ENCODE measurements around the gene PTPRE.
A peak's percentile ranks its signal among the peaks of the same experiment; 100 is the strongest.

The PTPRE gene

DNA sequence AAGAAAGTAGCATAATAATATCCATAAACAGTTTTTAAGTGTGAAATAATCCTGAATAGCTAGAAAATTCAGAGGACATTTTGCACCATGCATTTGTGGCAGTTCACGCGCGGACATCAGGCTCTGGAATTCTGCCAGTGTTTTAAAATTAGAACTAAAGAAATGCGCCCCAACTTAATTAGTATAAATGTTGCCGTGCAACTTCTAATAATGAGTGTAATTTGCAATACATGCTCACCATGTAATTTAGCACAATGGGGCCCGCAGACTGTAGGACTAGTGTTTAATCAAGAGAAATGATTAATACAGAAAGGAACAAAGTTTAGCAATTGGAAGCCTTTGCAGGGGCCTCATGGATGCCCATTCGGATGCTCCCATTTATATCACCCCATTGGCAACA lies 96.6 kb downstream of the PTPRE start:
- peak; percentile 9 for DNase-seq

DNA sequence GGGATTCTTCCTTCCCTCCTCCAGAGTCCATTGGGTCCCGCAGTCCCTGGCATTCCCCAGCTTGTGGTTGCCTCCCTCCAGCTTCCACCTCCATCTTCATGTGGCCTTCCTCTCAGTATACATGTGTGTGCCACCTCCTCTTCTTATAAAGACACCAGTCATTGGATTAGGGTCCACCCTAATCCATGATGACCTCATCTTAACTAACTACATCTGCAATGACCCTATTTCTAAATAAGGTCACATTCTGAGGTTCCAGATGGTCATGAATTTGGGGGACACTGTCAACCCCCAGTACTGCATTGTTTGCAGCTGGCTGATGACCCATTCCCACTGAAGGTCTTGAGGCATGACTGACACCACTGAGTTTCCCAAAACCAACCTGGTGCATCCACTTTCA lies 99.0 kb downstream of the PTPRE start:
- DNase-seq: peak; percentile 28

DNA sequence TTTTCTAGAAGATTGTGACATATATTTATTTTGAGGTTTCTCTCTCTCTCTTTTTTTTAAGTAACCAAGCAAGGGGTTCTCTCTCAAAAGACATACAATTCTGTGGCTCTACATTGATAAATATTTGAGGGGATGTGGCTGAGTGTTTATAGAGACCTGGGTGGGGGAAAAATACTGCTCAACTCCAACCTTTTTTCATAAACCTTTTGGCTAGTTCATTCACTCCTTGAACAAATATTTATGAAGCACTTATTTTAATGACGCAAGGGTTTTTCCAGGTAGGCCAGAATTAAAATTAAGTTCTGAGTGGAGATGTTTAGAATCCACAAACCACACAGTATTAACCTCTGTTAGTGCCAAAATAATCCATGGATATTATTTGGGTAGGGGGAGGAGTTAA lies 100.2 kb downstream of the PTPRE start:
- no peak for DNase-seq

DNA sequence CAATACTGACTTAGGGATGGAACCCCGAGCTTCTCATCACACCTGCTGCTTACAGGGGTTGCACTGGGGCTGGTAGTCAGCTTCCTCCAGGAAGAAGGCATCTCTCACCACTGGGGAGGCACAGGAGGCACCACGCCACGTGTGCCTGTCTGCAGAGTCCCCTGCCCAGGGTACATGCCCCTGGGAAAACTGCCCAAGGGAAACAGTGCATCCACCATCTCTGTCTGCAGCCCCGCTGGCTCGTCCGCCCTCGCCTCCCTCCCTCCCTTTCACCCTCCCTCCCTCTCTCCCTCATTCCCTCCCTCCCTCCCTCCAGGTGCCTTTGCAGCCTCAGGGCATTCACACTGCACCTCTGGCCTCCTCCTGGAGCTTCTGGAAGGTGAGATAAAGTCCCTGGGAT lies 101.1 kb downstream of the PTPRE start:
- DNase-seq: peak; percentile 9

DNA sequence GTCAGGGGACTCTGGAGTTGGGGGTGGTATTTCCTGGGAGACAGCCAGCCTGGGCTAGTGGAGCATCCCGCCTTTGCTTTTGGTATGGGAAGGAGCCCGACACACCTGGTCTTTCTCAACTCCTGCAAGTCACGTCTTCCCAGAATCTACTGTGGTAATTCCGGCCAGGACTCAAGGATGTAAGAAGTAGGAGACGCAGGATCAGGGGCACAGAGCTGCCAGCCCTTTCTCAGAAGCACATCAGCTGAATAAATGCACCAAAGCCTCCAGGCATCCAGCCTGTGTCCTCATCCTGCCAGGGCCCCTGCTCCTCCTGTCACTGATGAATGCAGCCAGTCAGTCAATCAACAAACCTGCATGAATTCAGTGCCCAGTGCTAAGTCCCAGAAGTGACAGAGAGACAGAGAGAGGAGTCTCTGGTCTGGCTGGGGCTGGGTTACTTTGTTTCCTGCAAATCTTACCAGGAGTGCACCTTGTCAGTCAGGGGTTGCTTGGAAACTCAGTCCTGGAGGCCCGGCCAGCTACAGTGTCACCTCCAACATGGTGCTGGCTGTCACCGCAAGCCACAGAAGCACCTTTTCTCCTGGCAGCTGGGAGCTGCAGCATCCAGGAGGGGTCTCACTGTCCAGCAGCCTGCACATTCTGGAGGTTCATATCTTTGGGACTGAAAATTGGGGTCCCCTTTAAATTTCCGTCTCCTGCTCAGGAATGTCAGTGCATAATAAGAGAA lies 101.8 kb downstream of the PTPRE start:
- peak; percentile 13 for DNase-seq

DNA sequence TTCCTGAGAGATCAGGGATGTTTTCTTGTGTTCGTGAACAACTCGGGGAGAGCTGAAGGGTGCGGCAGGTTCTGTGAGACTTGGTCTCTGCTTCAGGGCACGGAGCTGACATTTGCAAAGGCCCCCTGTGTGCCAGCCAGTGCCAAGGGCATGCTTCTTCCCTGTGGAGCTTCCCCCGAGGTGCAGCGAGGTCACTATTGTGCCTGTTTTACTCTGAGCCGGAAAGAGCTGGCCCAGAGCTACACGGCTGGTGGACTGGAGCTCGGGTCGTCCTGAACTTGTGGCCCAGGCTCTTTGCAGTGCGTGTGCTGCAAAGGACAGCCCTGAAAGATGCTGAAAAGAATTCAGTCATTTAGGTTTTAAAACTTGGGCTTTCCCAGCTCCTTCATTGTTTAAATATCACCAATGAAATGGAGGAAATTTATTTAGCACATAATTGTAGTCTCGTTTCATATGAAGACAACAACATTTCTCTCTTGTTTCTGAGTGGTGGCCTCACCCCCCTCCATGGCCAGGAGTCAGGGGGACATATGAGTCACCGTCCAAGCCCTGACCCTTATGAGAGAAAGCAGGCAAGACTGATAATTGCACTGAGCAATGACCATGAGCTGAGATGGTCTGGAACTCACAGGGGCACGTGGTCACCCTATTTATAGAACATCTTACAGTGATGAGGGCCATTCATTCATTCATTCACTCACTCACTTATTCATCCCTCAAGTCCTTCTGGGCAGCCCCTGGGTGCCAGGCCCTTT lies 102.6 kb downstream of the PTPRE start:
- peak; percentile 13 for DNase-seq

DNA sequence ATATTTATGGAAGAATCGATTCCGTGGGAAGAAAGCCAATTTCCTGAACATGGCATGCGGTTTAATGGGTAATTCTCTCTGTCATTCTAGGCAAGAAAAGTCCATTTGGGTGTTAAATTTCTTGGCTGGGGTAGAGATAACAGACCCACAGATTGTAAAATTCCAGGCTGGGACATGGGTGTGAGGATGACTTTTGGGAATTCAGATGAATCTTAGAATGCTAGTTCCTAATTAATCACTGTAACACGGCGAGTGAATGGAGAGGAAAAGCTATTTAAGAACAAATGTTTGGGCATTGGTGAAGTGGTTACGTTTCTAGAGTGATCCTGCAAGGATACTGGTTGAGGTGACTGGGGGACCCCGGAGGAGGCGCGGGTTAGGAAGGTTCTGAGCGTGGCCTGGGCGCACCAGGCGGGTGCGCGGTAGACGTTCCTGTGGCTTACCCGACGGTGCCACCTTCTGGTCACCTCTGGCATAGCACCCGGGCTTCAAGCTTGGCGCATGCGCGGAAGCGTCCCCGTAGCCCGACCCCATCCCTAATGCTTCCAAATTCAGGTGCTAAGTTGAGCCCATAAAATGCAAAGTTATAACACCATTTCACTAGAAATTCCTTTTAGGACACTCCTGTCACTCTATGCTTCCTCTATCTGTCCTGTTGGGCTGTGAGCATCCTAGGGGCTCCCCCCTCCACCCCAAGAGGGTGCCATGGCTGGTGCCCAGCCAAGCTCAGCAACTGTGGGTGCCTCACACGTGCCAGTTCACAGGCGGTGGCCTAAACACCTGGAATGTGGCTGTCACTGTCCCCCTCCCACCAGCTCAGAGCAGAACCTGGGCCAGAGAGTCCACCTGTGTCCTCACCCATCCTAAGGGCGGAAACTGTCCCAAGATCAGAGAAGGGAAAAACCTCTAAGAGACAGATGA lies 104.4 kb downstream of the PTPRE start:
- DNase-seq: peak; percentile 93

DNA sequence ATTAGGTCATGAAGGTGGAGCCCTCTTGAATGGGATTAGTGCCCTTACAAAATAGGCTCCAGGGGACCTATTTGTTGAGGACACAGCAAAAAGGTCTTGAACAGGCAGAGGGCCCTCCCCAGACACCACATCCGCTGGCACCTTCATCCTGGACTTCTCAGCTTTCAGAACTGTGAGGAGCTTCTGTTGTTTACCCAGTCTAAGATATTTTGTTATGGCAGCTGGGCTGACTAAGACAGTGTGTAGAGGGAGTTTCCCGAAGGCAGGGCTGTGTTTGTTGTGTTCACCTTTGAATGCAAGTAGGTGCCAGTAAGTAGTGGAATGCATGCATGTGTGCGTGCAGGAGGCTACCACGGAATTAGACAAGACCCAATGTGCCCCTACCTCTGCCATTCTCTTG lies 106.7 kb downstream of the PTPRE start:
- DNase-seq: peak; percentile 13

DNA sequence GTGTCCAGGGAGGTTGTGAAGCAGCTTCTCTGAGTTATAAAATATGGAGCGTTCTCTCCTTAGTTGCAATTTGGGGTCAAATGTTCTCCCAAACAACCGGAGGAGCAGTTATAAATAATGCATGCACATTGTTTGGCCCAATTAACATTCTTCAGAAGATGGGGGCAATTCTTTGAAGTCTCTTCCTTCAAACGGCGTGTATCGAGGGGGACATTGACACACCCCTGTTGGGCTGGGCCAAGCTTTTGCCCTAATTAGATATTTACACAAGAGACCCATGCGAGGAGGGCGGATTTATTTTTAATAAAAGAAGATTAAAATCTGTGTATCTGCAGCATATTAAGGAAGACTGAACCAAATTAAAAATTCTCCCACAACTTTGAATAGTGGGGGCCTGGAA lies 107.3 kb downstream of the PTPRE start:
- DNase-seq: no peak

DNA sequence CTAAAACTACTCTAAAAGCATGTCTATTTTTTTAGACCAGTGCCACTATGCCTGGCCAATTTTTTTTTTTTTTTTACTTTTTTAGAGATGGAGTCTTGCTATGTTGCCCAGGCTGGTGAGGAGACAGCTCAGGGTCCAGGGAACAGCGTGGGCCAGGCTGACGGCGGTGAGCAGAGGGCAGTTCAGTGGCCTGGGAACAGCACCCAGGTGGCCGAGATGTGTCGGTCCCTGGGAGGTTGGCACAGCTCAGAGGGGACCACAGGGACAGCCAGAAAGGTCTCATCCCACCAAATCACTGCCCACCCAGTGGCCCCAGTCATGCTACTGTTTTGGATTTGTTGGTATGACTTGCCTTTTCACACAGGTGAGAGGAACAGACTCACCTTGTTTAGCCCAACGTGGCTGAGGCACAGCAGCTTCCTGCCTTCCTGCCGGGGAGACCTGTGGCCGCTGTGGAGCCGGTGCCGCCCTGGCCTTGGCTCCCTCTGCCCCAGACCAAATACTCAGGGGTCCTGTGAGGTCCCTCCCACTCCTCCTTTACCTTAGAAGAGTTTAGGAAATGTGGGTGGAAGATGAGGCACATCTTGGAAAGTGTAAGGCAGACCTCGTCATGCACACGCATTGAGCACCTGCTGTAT lies 109.6 kb downstream of the PTPRE start:
- DNase-seq: peak; percentile 32

DNA sequence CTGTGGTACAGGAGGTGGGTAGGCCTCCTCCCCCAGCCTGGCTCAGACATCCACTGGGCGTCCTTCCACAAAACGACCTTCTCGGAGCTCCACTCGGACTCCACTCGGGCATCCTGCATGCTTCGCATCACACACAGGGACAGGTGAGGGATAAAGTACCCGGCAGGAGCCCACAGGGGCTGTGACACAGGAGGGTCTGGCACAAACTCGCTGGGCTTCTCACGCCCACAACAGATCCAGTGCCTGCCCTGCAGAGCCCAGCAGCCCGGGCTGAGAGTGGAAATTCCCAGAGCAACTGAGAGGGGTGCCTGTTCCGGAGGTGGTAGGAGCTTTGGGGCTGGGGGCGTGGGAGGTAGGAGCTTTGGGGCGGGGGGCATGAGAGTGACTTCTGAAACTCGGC lies 110.9 kb downstream of the PTPRE start:
- no peak for DNase-seq

DNA sequence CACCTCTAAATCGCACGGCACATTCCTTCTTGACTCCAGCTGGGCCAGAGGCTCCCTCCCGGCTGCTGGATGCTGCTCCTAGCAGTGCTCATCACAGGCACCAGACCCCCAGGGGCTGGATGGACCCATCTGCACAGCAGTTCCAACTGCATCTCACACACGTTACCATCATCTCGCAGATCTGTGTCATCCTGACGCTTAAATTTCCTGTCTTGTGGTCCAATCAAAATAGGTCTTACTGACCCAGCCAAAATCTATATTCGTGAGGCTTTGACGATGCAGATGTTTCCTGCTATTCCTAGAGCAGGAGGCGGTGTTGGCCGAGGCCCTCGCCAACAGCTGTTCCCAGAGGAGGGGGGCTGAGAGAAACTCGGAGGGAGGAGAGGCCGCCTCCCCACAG lies 111.3 kb downstream of the PTPRE start:
- peak; percentile 81 for DNase-seq

DNA sequence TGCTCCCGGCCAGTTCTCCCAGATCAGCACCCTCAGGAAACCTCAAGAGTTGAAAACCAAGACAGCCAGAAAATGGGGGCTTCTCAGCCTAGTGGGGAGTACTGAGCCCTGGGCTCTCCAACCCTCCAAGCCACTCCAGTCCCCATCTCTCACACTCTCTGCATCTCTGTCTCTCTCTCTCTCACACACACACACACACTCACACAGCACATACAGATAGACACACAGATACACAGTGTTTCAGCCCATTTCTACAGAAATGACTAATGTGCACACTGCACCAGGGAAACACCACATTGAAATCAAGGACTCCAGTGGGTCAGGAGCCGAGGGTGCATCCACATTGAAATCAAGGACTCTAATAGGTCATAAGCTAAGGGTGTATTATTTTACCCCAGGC lies 111.8 kb downstream of the PTPRE start:
- DNase-seq: no peak

DNA sequence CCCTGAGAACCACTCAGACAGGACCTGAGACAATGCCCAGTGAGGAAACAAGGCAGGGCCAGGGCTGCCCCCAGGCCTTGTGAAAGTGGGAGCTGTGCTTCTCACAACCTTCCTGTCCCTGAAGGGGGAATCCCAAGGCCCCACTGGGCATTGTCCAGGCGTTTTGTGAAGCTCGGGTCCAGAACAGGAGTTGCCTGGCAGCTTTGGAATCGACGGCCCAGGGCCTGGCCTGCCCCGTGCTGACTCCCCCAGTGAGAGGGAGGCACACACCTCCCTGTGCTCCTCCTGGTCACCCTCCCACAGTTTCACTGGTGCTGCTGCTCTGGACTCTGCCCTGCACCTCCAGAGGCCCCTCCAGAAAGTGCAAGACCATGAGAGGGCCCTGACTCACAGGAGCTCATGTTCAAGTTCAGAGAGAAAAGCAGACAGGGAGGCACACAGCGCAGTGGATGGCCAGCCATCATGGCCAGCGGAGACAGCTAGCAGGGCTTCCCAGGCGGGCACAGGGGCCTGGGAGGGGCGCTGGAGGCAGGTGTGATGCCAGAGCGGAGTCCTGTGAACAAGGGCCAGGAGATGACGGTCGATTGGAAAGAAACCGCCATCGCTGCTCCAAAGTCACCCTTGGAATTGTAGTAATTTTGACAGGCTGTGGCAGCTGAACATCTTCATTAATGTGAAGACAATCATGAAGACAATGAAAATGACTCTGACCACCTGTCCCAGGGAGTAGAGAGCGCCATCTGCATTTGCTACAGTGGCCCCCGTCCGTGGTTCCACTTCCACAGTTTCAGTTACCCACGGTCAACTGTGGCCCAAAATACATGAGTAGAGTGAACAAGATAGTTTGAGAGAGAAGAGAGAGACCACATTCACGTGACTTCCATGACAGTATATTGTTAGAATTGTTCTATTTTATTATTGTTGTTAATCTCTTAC lies 115.6 kb downstream of the PTPRE start:
- peak; percentile 32 for DNase-seq

DNA sequence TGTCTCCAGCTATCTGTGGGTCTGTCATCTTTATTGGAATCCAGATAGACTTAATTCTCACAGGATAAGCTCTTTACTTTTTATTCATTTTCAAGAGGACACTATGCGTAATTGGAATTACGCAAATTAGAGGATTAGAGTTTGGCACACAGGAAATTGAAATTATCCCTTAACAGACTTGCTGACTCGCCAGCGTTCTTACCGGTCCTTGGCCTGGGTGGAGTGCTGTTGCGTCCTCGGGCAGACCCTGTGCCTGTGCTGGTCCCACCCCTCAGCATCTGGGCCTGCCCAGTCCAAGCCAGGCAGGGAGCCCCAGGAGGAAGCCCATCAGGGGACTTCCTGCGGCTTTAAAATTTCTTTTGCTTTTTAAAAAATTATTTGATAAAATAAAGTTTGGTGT lies 117.5 kb downstream of the PTPRE start:
- DNase-seq: peak; percentile 27

DNA sequence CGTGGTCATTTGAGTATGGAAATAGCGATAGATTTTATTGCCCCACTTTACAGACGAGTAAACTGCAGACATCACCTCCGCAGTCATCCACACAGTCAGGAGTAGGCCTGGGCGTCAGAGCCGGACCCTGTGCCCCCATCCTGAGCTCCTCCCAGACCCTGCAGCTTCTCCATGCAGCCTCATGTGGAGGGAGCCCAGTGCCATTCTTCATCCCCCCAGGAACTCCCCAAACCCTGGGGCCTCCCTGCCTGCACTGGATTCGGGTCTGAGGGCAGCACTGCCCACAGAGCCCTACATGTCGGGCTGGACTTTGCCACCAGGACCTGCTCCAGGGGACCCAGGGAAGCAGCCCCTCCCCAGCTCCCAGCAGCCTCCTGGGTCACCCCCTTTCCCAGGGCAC lies 118.5 kb downstream of the PTPRE start:
- DNase-seq: peak; percentile 22

DNA sequence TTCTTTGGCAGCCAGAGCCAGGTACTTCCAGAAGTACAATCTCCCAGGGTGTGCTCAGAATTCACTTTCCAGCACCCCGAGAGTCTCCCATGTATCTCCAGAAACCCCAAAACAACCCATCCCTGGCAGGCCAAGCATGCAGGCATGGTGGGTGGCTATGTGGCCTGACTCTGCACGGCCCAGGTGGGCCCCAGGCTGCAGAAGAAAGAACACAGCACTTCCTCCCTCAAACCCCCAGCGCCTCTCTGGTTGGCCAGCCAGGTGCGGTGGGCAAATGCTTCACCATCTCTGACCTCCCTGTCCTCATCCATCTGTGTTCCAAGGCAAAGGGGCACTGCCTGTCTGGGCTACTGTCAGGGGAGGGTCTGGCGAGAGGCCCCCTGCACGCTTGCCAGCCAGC lies 119.0 kb downstream of the PTPRE start:
- peak; percentile 23 for DNase-seq

DNA sequence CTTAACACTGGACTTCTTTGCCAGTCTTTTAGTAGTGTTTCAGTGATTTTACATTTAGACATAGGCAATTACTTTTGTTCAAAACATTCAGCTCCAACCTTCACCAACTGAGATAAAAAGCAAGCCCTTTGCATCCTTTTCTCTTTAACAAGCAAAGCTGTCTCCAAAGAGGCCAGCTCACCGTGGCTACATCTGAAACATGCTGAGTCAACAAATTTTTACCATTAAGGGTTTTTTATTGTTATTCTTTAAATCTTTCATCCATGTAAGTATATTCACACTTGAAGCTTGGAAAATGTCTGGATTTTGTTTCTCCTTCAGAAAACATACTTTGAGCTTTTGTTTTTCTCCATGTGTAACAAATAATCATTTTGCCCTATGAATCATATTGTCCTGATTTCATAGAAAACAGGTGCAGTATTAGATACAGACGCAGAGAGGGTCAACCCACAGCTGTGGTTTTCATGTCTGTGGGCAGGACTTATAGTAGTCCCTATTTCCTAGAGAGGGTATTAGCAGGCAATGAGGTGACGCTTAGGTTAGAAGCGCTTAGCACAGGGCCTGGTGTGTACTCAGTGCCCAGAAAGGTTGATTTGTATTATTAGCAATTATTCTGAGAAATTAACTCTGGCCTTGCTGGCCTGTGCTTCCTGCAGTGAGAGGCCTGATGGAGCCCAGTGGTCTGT lies 119.9 kb downstream of the PTPRE start:
- DNase-seq: peak; percentile 26

DNA sequence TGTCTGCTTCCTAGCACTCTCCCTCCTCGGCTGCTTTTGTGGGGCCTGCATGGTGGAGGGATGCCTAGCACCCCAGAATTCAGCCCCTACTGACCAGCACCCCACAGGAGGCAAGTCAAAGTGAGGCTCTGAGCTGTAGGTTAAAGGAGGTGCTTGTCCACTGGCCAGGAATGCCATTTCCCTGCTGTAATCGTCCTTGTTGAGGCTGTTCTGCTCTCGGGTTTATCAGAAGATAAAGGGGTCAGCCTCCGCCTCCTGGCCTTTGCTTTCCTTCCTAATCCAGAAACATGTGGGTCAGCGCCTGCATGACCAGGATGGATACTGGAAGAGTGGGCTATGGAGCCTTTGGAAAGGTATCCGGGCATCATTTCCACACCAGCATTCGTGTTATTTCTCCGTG lies 120.4 kb downstream of the PTPRE start:
- peak; percentile 30 for DNase-seq

DNA sequence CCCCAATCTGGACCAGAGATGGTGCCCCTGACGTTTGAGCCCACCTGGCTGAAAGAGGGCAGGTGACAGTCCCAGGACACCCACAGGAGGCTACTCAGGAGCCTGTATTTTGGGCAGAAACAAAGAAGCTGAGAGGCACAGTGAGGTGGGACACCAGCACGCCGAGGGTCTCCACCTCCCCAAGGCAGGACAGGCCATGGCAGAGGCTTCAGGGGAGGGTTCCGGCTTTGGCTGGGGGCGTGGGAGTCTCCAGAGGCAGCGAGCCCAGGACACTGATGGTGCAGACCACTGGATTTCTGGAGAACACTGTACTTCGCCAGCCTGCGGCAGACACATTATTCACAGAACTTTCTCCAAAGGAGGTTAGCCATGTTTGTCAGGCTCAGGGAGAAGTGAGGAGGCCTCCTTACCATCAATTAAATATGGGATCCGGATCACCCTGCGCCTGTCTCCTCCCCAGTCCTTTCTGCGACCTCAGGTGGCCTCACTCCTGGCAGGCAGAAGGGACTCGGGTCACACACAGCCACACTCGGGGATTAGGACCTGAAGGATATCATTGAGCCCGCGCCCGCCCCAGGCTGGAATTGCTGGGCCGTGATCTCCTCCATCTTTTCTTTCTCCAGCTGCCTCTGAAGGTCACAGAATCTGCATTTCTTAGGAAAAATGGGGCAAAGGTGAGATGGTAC lies 121.1 kb downstream of the PTPRE start:
- peak; percentile 21 for DNase-seq

All from right forelimb (tissue), 1 donor.